Measurements from ENCODE around the gene NGFR.

Gene NGFR

DNA sequence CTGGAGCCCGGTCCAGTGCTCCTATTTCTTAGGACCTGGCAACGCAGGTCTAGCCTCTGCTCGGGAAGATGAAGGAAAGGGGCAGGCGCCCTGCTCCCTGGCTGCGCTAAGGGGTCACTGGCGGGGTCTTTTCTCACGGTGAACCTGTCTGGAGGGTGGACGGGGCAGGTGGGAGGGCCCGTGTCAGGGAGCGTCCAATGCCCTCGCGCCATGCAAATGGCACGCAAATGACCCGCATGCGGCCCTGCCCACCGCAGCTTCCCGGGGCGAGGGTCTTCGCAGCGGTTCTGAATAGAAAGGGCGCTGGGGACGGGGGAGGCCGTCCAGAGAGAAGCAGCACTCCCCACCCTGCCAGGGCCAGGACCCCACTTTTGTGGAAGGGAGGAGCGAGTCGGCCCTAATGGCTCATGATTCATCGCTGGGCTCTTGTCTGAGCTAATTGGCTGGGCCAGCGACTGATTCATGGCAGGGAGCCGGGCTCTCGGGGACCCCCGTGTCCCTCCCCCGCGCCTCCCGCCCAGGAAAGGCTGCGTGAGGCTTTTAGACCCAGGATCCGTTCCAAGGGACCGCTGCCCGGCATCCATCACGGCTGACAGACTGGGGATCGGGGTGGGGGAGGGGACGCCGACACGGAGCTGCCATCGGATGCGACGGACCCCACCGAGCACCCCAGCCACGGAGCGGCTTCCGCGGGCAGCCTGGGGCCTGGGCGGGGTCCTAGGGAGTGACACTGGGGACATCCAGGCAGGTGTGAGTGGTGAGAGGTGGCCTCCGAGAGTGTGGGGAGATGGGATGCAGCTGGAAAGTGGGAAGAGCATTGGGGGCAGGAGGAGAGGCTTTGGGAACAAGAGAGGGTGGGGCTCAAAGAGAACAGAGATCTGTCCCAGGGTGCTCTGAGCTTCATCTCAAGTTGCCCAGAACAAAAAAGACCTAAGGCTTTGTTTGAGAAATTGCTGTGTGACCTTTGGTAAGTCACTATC, 25.0 kb upstream of the NGFR start:
- no peak for DNase-seq (ENCODE audit: low read depth in 1 of 2, low spot score in 1 of 2)

- DNase-seq (ENCODE audit: low read depth in 1 of 2, low spot score in 1 of 2), result no peak
Observed at GRCh38 chr17:49471089-49471683, 23.9 kb upstream of the NGFR start.

- no peak for DNase-seq (ENCODE audit: low read depth in 1 of 2, low spot score in 1 of 2)
Observed at GRCh38 chr17:49471769-49472168, 23.3 kb upstream of the NGFR start.

- no peak for DNase-seq (ENCODE audit: low read depth in 1 of 2, low spot score in 1 of 2)
Observed at GRCh38 chr17:49472527-49472926, 22.6 kb upstream of the NGFR start.

DNA sequence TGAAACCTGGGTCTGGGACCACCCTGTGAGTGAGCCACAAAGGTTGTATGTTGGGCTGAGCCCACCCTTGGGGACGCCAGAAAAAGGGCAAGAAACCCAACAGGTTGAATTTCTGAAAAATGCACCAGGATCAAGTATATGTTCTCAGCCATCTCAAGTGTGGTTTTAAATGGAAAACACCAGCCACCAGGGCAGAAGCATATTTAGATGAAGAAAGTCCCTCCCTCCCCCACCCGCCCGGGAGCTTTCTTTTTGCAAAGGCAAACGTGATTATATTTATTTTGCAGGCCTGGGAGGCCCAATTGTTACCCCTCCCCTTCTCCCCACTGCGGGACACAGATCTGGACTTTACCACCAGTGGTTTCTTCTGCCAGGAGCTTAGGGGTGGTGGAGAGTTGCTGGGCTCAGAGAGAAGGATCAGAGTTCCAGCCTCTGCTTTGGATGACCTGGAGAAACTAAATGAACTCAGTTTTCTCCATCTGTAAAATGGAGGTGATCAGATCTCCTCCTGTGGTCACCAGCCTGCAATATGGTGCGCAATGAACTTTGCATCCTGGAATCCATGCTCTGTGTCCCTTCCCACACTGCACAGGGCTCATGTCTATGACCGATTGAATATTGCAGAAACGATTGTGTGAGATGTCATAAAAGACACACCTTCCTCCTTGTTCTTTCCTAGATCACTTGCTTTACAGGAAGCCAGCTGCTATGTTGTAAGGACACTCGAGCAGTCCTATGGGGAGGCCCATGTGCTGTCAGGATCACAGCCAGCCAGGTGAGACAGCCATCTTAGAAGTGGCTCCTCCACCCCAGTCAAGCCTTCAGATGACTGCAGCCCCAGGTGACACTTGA, 21.0 kb upstream of the NGFR start:
- no peak for DNase-seq (ENCODE audit: low read depth in 1 of 2, low spot score in 1 of 2)

GRCh38 chr17:49477709-49478108, 17.4 kb upstream of the NGFR start:
- DNase-seq (ENCODE audit: low read depth in 1 of 2, low spot score in 1 of 2), result no peak

GRCh38 chr17:49480836-49481615, 14.1 kb upstream of the NGFR start:
- DNase-seq (ENCODE audit: low read depth in 1 of 2, low spot score in 1 of 2), result no peak

DNA sequence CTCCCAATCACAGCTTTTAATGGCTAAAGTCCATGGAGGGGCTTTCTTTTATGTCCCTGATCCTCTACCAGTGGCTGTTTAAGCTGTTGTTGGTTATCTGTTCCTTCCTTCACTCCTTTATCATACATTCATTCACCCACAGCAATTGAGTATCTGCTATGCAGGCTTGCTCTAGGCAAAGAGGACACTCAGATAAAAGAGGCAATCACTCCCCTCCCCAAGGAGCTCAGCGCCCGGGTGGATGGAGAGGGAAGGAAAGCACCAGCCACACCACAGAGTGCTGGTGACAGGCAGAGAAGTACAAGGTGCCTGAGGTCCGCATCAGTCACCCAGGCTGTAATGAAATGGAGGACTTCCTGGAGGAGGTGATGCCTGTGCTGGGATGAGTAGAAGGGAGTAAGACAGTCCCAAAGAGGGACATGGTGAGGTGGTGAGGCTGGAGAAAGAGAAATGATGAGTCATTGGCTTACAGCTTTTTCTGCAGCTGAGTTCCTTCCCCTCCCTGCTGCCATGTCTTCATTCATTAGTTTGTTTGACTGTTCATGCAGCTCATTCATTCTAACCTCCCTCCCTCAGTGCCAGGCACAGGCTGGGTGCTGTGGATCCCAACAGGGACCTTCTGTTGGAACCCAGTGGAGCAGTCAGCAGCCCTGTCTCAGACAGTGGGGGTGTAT, 12.8 kb upstream of the NGFR start:
- DNase-seq (ENCODE audit: low read depth in 1 of 2, low spot score in 1 of 2), result no peak

DNA sequence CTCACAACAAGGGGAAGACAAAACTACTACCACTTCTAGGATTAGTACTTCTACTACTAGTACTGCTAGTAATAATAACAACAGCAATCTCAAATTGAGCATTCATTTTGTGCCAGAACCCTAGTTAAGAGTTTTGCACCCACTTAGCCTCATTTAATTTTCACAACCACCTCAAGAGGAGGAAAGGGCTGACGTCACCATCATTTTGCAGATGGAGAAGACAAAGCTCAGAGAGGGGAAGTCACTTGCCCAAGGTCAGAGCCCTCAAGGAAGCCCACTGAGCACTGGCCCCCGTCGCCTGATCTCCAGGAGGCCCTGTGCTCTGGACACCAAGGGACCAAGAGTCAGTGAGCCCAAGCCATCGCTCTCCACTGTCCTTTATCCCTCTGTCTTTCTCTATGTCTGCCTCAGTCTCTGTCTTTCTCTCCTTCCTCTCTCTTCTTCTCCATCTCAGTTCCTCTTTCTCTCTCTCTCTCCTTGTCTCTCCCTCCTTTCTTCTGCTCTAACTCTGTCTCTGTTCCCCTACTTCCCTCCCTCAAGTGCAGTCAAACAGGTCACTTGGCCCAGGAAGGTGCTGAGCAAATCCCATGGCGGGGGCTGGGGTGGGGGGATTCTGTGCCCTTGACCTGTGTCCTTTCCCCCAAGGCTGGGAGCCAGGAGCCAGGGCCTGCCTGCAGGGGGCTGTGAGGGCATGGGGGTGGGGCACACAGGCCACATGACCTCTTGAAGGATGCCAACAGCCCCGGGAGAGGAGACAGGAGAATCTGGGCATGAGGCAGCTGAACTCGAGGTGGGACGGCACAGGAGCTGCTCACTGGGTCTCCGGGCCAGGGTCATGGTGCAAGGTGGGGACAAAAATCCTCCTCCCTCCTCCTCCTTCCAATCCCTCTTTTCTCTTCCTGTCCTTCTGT, 11.2 kb upstream of the NGFR start:
- DNase-seq (ENCODE audit: low read depth in 1 of 2, low spot score in 1 of 2), result no peak

GRCh38 chr17:49484588-49484987, 10.5 kb upstream of the NGFR start:
- DNase-seq (ENCODE audit: low read depth in 1 of 2, low spot score in 1 of 2), result no peak

GRCh38 chr17:49486012-49486641, 9.0 kb upstream of the NGFR start:
- DNase-seq (ENCODE audit: low read depth in 1 of 2, low spot score in 1 of 2), result no peak

DNA sequence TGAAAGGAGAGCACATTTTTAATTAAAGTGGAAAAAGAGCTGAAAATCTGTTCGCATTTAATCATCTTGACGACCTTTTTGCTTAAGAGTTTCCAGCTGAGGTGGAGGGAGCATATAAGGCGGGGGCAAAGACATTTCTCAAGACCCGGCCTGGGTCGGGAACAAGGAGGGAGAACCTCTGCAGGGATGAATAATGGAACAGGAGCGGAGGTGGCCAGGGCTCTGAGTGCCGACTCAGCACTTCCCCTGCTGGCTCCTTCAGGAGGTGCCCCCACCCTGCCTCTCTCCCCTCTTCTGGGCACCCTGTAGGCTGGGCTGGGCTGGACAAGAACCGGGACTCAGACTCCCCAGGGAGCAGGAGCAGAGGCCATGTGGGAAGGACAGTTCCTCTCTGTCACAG, 7.9 kb upstream of the NGFR start:
- no peak for DNase-seq (ENCODE audit: low read depth in 1 of 2, low spot score in 1 of 2)

- DNase-seq (ENCODE audit: low read depth in 1 of 2, low spot score in 1 of 2), result no peak
Observed at GRCh38 chr17:49488612-49489011, 6.5 kb upstream of the NGFR start.

DNA sequence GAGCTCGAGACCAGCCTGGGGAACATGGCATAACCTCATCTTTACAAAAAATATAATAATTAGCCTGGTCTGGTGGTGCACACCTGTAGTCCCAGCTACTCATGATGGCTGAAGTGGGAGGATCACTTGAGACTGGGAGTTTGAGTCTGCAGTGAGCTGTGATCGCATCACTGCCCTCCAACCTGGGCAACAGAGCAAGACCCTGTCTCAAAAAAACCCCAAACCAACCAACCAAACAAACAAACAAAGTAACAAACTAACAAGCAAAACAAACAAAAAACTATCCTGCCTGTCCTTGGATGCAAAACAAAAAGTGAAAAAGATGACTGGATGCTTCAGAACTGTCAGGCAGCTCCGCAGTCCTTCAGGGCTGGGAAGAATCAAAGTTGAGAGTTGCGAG, 5.7 kb upstream of the NGFR start:
- DNase-seq (ENCODE audit: low read depth in 1 of 2, low spot score in 1 of 2), result no peak

GRCh38 chr17:49490276-49490675, 4.8 kb upstream of the NGFR start:
- DNase-seq (ENCODE audit: low read depth in 1 of 2, low spot score in 1 of 2), result no peak

DNA sequence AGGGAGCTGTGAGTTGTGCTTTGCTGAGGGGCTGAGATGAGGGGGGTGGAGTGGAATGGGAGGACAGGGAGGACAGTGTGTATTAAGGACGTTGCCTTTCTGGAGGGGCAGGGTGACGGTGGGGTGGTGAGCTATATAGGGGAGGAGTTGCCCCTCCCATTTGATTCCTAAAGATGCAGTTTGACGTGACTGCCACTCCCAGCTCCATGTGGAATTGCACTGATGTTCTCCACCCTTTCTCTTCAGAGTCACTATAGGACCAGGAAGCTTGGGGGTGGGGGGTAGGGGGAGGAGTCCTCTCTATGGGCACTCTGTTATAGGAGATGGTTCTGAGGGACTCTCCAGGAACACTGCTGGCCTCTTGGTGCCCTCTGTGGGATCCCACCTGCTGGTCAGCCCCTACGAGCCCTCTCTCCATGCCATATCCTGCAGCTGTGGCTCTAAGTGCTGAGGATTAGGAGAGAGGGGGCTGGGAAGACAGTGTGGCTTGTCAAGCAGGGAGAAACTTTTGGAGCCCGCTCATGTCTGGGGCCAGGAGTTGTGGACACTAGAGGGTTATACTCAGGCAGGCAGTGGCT, 3.8 kb upstream of the NGFR start:
- no peak for DNase-seq (ENCODE audit: low read depth in 1 of 2, low spot score in 1 of 2)

DNA sequence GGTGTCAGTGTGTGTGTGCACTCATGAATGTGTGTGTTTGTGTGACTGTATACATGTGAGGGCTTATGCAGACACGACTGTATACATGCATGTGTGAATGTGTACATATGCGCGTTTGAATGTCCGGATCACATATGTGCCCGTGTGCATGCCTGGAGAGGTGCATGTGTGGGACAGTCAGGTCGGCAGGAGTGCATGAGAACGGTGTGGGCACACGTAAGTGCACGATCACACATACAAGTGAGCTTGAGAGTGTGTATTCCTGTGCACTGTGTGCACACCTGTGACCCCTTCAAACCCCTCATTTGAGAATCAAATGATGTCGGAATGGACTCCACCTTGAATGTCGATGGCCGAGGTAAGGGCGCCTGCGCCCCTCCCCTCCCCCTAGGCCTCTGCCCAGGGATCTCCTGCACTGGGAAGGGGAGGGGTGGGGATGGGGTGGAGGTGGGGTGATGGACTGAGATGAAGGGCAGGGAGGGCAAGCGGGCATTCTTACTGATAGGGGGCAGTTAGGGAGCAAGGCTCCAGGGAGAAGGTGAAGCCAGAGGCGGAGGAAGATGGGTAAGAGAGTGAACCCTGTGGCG, 601 bp upstream of the NGFR start:
- no peak for DNase-seq (ENCODE audit: low read depth in 1 of 2, low spot score in 1 of 2)

DNA sequence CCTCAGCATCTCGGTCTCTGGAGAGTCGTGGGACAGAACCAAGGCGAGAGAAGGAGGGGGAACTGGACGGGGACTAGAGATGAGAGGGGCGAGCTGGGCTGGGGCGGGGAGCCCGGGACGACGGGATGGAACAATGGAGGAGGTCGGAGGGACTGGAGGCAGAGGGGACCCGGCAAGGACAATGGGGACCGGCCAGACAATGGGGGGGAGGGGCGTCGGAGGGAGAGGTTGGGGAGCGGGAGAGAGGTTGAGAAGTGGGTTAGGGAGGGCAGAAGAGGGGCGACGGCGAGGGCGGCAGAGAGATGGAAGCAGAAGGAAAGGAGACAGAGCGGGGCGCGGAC, 719 bp downstream of the NGFR start:
- DNase-seq (ENCODE audit: low read depth in 1 of 2, low spot score in 1 of 2), result no peak
